GM12865 (cell line): ENCODE data around the gene WWC1.
"Not testable (repeated sequence)": the region's sequence is repeated elsewhere in the genome, so short reads cannot be mapped to it uniquely, and the experiment has no call there.

ENCODE experiments used
- DNase-seq: peaks from one replicate; pipeline ENCODE4 v3.0.0; 2010; ENCODE audit warnings: low read depth
- H3K4me3 ChIP-seq: 2 replicates; pipeline ENCODE4 v1.5.1; 2011; ENCODE audit warnings: mild to moderate bottlenecking, low read depth, low read length, control low read depth
- TF ChIP-seq, protein P1 (sequence below): IDR thresholded peaks from 2 replicates; pipeline ENCODE4 v1.5.1; 2011; ENCODE audit warnings: low read length, control low read depth, low read depth, inconsistent platforms; ENCODE audit not compliant: insufficient read depth; ENCODE audit errors: missing control alignments

Gene WWC1

DNA sequence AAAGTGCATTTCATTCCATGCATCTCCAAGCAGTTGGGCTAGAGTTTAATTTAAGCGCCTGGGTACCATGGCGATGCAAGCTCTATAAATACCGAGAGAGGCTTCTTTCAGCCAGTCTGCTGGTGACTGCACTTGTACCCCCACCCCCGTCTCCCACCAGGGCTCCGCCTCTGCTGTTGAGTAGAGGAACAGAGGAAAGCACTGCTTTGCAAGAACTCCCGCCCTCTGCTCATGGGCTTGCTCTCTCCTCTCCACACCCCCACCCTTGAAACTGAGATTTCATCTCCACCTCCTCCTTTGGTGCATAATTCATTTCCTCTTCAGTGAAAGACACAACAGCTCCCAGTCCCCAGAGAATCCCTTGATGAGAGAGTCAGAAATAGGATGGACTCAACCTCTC, 5.1 kb upstream of the WWC1 start:
- TF ChIP-seq, protein P1, sequence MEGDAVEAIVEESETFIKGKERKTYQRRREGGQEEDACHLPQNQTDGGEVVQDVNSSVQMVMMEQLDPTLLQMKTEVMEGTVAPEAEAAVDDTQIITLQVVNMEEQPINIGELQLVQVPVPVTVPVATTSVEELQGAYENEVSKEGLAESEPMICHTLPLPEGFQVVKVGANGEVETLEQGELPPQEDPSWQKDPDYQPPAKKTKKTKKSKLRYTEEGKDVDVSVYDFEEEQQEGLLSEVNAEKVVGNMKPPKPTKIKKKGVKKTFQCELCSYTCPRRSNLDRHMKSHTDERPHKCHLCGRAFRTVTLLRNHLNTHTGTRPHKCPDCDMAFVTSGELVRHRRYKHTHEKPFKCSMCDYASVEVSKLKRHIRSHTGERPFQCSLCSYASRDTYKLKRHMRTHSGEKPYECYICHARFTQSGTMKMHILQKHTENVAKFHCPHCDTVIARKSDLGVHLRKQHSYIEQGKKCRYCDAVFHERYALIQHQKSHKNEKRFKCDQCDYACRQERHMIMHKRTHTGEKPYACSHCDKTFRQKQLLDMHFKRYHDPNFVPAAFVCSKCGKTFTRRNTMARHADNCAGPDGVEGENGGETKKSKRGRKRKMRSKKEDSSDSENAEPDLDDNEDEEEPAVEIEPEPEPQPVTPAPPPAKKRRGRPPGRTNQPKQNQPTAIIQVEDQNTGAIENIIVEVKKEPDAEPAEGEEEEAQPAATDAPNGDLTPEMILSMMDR = no peak
- H3K4me3 ChIP-seq = no peak overlapping the region
- DNase-seq = peak; percentile 53

DNA sequence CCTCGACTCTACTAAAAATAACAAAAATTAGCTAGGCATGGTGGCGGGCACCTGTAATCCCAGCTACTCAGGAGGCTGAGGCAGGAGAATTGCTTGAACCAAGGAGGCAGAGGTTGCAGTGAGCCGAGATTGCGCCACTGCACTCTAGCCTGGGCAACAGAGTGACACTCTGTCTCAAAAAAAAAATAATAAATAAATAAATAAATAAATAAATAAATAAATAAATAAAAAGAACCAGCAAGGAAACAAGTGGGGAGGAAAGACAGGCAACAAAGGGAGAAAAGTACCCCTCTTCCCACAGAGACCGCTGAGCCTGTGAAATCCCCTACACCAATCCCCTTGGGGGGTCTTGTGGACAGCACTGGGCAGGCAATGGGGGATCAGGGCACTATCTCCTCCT, 4.6 kb upstream of the WWC1 start:
- H3K4me3 ChIP-seq, DNase-seq: not testable (repeated sequence)

DNA sequence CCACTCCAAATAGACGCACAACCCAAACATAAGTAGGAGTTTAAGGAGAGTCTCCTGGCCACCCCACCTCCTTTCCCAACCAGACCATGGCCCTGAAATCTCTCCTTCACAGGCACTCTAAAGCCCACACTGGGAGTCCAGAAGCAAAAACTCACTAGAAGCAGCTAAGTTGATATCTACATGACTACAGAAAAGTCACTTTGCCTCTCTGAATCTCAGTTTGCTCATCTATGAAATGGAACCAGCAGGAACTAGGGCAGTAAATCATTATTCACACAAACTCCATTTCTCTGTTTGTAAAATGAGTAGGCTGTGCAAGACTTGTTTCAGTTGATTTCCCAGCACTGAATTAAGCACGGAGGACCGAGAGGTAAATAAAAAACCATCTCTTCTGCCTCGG, 4.1 kb upstream of the WWC1 start:
- H3K4me3 ChIP-seq = no peak overlapping the region
- DNase-seq = no peak
- TF ChIP-seq, protein P1 = no peak

DNA sequence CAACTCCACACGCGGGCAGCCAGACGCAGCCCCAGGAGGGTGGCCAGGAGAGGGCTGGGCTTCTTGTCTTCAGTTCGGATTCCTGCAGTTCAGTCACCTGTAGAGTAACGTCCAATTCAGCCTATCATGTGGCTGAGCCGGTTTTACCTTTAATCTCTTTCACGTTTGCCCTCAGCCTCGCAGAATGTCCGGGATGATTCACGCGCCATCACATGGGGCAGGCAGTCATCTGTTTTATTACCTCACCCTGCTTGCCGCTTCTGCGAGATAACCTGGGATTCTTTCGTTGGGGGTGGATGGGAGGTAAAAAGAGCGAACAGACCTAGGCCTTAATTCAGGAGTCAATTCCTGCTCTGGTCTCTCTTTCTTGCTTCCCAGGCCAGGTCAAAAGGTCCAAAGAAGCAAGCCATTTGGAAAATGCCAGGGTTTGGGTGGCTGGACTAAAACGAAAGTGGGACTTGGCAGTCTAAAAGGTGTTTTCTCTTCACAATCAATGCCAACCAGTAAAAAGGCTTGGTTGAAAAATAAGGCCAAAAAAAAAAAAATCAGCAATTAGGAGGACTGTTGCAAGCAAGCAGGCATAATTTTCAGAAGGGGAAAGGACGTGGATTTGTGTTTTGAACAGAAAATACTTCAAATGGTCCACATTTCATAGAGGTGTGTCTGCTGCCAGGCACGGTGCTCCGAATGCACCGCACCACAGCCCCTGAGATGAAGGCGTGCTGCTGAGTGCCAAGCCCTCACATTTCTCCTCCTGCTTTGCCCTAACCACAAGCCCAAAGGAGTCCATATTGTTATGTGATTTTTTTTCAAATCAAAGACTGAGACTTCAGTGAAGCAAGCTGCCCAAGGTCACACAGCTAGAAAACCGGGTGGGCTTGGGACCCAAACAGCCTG, 2.8 kb upstream of the WWC1 start:
- no peak overlapping the region for H3K4me3 ChIP-seq
- no peak for DNase-seq
- TF ChIP-seq, protein P1 = no peak

DNA sequence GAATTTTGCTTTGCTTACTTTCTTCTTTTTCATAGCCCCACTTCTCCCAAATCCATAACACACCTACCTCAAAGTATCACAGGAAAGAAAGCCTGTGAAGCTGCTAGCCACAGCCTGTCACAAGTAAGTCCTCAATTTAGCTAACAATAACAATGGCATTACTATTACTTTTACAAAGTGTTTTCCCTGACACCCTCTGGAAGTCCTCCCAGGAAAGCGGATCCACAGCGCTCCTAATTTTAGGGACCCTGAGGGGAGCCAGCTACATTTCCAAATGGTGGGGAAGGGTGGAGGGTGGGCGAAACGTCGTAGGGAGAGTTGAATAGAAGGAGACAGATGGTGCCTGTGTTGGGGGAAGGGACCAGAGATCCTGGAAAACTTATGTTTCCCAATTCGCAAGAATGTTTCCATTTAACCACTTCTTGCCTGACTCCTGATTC, 523 bp upstream of the WWC1 start:
- TF ChIP-seq, protein P1 = no peak
- no peak for DNase-seq
- peak overlapping the region; percentile 52 for H3K4me3 ChIP-seq

DNA sequence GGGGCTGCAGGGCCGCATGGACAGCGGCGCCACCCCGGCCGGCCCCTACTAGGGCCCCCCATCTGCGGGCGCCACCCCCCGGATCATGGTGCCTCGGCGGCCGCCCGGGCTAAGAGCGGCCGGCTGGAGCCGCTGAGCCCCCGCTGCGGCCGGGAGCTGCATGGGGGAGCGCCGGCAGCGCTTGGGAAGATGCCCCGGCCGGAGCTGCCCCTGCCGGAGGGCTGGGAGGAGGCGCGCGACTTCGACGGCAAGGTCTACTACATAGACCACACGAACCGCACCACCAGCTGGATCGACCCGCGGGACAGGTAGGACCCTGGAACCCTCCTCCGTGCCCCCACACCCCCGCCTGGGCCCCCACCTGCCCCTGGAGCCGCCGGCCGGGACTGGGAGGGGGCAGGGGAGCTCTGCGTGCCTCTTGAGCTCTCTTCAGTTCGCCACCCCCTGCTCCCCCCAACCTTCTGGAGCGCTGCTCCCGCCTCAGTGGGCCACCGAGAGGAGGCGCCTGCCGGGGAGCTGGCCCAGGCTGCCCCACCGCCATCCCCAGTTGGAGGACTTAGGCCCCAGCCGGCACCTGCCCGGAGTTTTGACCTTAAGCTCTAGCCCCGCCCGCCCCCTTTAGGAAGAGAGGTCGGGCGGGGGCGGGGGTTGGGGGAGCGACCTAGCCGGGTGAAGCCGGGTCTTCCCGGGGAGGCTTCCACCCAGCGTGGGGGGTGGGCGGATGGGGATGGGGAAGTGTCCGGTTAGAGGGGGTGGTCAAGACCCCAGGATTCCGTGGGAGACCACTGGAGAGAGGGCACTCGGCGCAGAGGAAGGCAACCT, 730 bp downstream of the WWC1 start:
- TF ChIP-seq, protein P1 = peak; percentile 3
- peak overlapping the region; percentile 62 for H3K4me3 ChIP-seq
- peak; percentile 40 for DNase-seq

DNA sequence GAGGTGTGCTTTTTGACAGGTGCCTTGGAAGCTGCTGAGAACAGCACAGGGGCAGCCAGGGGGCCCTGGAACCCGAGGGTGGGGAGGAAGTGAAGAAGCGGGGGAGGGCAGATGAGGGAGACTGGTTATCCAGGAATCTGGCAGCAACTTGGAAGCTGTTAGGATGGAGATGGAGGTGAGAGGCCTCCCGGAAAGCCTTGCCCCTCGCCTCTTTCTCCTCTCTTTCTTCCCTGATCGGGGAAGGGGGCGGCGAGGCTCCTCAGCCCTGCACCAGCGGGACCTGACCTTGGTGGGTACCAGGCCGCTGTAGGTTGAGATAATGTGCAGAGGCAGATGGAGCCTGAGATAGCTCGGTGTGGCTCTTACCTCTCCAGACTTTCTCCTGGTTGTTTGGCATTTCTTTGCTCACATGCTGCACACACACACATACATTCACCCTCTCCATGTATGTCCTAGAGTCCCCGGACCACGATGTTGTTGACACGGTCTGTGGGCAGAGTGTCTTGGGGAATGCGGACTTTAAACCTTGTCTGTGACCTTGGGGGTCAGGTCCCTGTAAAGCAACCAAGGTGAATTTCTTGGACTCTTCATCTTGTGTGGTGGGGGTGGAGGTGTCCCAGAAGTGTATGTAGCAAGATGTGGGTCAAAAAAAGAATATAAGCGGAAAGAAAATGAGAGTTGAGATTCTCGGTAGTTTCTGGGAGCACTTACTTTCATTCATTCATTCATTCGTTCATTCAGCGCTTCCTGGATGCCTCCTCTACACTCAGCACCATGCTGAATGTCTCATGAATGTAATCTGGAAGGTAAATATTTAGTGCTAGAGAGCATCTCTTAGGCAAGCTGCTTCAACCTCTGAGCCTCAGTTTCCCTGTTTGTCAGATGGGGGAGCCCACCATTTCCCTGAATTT, 1.6 kb downstream of the WWC1 start:
- TF ChIP-seq, protein P1 = no peak
- H3K4me3 ChIP-seq = peak overlapping the region; percentile 62
- DNase-seq = no peak
